IMR-90 (cell line): Measurements from ENCODE around the gene AFG1L.

Source experiments
- CEBPB ChIP-seq: IDR thresholded peaks from 2 replicates; pipeline ENCODE4 v1.6.1; 2012; ENCODE audit warnings: low read depth, low read length, improper control_type of control experiment
- ELK1 ChIP-seq: fragments of 150-350 bp; IDR thresholded peaks from 2 replicates; pipeline ENCODE4 v1.6.1; 2016; ENCODE audit warnings: low read depth, mild to moderate bottlenecking, low read length, moderate library complexity, borderline replicate concordance
- FOS ChIP-seq: fragments of 150-350 bp; IDR thresholded peaks from 2 replicates; pipeline ENCODE4 v1.6.1; 2016; ENCODE audit warnings: low read depth, low read length
- MAFK ChIP-seq: IDR thresholded peaks from 2 replicates; pipeline ENCODE4 v1.6.1; 2012; ENCODE audit warnings: low read depth, low read length, improper control_type of control experiment
- NFE2L2 ChIP-seq: fragments of 150-350 bp; IDR thresholded peaks from 2 replicates; pipeline ENCODE4 v1.6.1; 2016; ENCODE audit warnings: low read depth, mild to moderate bottlenecking, low read length
- POLR2A ChIP-seq: IDR thresholded peaks from 2 replicates; pipeline ENCODE4 v1.6.1; 2012; ENCODE audit warnings: mild to moderate bottlenecking, low read depth, low read length
- TF ChIP-seq, protein P1 (sequence below): conservative IDR thresholded peaks from 2 replicates; pipeline ENCODE4 v1.5.1; 2012; ENCODE audit warnings: mild to moderate bottlenecking, low read depth, low read length, improper control_type of control experiment

DNA sequence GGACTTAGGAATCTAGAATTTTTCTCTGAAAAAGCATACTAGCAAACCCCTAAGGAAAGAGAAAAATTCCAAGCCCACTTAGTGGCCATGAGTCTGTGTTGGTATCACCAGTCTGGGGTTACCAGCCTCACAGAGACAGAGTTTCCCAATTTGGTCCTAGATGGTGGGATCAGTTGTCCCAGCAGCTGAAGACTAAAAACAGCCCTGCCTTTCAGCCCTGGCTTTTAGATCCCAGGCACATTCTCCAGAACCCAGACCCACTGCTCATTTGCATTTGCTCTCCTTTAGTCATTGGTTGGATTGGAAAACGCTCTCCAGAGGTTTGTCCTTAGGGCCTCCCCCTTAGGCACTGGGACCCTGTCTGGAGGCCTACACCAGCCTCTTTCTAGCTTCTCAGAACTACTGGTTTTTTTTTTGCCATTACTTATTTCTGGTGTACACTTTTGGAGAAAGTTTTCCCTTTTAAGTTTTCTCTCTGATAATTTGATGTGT is 226.8 kb downstream of the AFG1L start:
- TF ChIP-seq, protein P1, sequence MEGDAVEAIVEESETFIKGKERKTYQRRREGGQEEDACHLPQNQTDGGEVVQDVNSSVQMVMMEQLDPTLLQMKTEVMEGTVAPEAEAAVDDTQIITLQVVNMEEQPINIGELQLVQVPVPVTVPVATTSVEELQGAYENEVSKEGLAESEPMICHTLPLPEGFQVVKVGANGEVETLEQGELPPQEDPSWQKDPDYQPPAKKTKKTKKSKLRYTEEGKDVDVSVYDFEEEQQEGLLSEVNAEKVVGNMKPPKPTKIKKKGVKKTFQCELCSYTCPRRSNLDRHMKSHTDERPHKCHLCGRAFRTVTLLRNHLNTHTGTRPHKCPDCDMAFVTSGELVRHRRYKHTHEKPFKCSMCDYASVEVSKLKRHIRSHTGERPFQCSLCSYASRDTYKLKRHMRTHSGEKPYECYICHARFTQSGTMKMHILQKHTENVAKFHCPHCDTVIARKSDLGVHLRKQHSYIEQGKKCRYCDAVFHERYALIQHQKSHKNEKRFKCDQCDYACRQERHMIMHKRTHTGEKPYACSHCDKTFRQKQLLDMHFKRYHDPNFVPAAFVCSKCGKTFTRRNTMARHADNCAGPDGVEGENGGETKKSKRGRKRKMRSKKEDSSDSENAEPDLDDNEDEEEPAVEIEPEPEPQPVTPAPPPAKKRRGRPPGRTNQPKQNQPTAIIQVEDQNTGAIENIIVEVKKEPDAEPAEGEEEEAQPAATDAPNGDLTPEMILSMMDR = no peak
- TF ChIP-seq POLR2A = no peak
- no peak for TF ChIP-seq CEBPB
- no peak for TF ChIP-seq MAFK
- TF ChIP-seq NFE2L2 = no peak
- TF ChIP-seq ELK1 = no peak
- no peak for TF ChIP-seq FOS
